H7 (cell line): Measurements from ENCODE around the gene SIGLEC10. TPM values are rescaled to one million over a fixed set of nuclear protein-coding genes. Genes with fewer than 3 reads are reported as not detected.
"Not testable (repeated sequence)": the region's sequence is repeated elsewhere in the genome, so short reads cannot be mapped to it uniquely, and the experiment has no call there.

Experiments used
- DNase-seq: peaks from one replicate; pipeline ENCODE4 v3.0.0; 2012
- H3K27me3 ChIP-seq: 2 replicates; pipeline ENCODE4 v1.6.0; 2011; ENCODE audit warnings: mild to moderate bottlenecking, low read length; ENCODE audit not compliant: control insufficient read depth, insufficient read depth
- H3K36me3 ChIP-seq: replicated peaks from 2 replicates; pipeline ENCODE4 v1.5.1; 2011; ENCODE audit warnings: low read length; ENCODE audit not compliant: control insufficient read depth, insufficient read depth
- H3K4me3 ChIP-seq: 2 replicates; pipeline ENCODE4 v1.5.1; 2011; ENCODE audit warnings: low read depth, mild to moderate bottlenecking, control low read depth, low read length, moderate library complexity; ENCODE audit not compliant: insufficient read depth
- total RNA-seq: library from RNA; depleted of rRNA; stranded (reverse); fragments of >200 nt; shearing (Covaris generic); gene quantifications from 2 replicates; pipeline ENCODE4 v1.2.3, GENCODE V29; 2014

Gene SIGLEC10
- total RNA-seq, 1 experiment from 2014 or later: not detected

- H3K36me3 ChIP-seq: no peaks in the 10 kb centered on the region
- peaks cover 6% of the 10 kb centered on the region for H3K27me3 ChIP-seq
- H3K4me3 ChIP-seq: peak overlapping the region; percentile 48
- DNase-seq: no peak
Measured at GRCh38 chr19:51421229-51422052, 4.0 kb upstream of the SIGLEC10 start.

- not testable (repeated sequence) for H3K36me3 ChIP-seq, H3K4me3 ChIP-seq, DNase-seq, H3K27me3 ChIP-seq
Measured at GRCh38 chr19:51420511-51420910, 3.1 kb upstream of the SIGLEC10 start.

GRCh38 chr19:51418707-51419106 is 1.3 kb upstream of the SIGLEC10 start:
- no peak overlapping the region for H3K4me3 ChIP-seq
- no peak for DNase-seq

GRCh38 chr19:51417810-51418157 is 342 bp upstream of the SIGLEC10 start:
- DNase-seq: no peak

More at GRCh38 chr19:51418707-51419106, 1.3 kb upstream of the SIGLEC10 start:
- Histone ChIP-seq H3K27me3 (peaks cover 6% of the 10 kb centered on the region), H3K36me3 (no peaks in the 10 kb centered on the region)

GRCh38 chr19:51416422-51416821 is 1.0 kb downstream of the SIGLEC10 start:
- not testable (repeated sequence) for DNase-seq, H3K4me3 ChIP-seq, H3K36me3 ChIP-seq, H3K27me3 ChIP-seq

More at GRCh38 chr19:51417810-51418157, 342 bp upstream of the SIGLEC10 start:
- H3K27me3 ChIP-seq: peaks cover 6% of the 10 kb centered on the region
- H3K4me3 ChIP-seq: no peak overlapping the region
- no peaks in the 10 kb centered on the region; the same call in 1 of the 2 replicates for H3K36me3 ChIP-seq

- Histone ChIP-seq H3K36me3 (no peaks in the 10 kb centered on the region; the same call in 1 of the 2 replicates), H3K4me3 (no peak overlapping the region), H3K27me3 (no peaks in the 10 kb centered on the region)
- no peak for DNase-seq
Measured at GRCh38 chr19:51415187-51415586, 2.3 kb downstream of the SIGLEC10 start.

- no peak overlapping the region for H3K4me3 ChIP-seq
- H3K27me3 ChIP-seq: no peaks in the 10 kb centered on the region
- no peak for DNase-seq
- no peaks in the 10 kb centered on the region; the same call in 1 of the 2 replicates for H3K36me3 ChIP-seq
Measured at GRCh38 chr19:51410950-51411748, 6.3 kb downstream of the SIGLEC10 start.

- peaks cover 2% of the 10 kb centered on the region; the same call in 1 of the 2 replicates for H3K36me3 ChIP-seq
- H3K4me3 ChIP-seq: no peak overlapping the region
- peak; percentile 74 for DNase-seq
- no peaks in the 10 kb centered on the region for H3K27me3 ChIP-seq
Measured at GRCh38 chr19:51407511-51408131, 9.8 kb downstream of the SIGLEC10 start.

- Histone ChIP-seq H3K4me3 (no peak overlapping the region), H3K36me3 (peaks cover 2% of the 10 kb centered on the region; the same call in 1 of the 2 replicates)
Measured at GRCh38 chr19:51402117-51402516, 15.3 kb downstream of the SIGLEC10 start.

GRCh38 chr19:51399936-51400335 is 17.5 kb downstream of the SIGLEC10 start:
- H3K36me3 ChIP-seq, DNase-seq, H3K4me3 ChIP-seq, H3K27me3 ChIP-seq: not testable (repeated sequence)

More at GRCh38 chr19:51402117-51402516, 15.3 kb downstream of the SIGLEC10 start:
- no peaks in the 10 kb centered on the region for H3K27me3 ChIP-seq
- no peak for DNase-seq

- Histone ChIP-seq H3K4me3 (no peak overlapping the region), H3K36me3 (peaks cover 2% of the 10 kb centered on the region; the same call in 1 of the 2 replicates), H3K27me3 (no peaks in the 10 kb centered on the region)
- no peak for DNase-seq
Measured at GRCh38 chr19:51399231-51399630, 18.2 kb downstream of the SIGLEC10 start.

- Histone ChIP-seq H3K27me3 (no peaks in the 10 kb centered on the region), H3K4me3 (no peak overlapping the region), H3K36me3 (no peaks in the 10 kb centered on the region)
- DNase-seq: no peak
Measured at GRCh38 chr19:51398096-51398704, 19.2 kb downstream of the SIGLEC10 start.

GRCh38 chr19:51397453-51397852 is 20.0 kb downstream of the SIGLEC10 start:
- H3K4me3 ChIP-seq, H3K27me3 ChIP-seq, DNase-seq, H3K36me3 ChIP-seq: not testable (repeated sequence)

- DNase-seq: no peak
- H3K27me3 ChIP-seq: no peaks in the 10 kb centered on the region
- H3K36me3 ChIP-seq: no peaks in the 10 kb centered on the region
Measured at GRCh38 chr19:51396175-51396574, 21.3 kb downstream of the SIGLEC10 start.

More at GRCh38 chr19:51396175-51396574, 21.3 kb downstream of the SIGLEC10 start:
- H3K4me3 ChIP-seq: no peak overlapping the region
